ENCODE results near the gene TYSND1.

Gene TYSND1

GRCh38 chr10:70191161-70191971 lies 44.9 kb upstream of the TYSND1 start:
- Histone ChIP-seq H2AFZ (ENCODE audit: low read depth) (no peak overlapping the region), H3K4me2 (no peak overlapping the region), H4K20me1 (ENCODE audit: insufficient read depth) (no peaks in the 10 kb centered on the region), H3K36me3 (ENCODE audit: insufficient read depth) (no peaks in the 10 kb centered on the region), H3K9ac (no peak overlapping the region), H3K27ac (no peak overlapping the region), H3K79me2 (ENCODE audit: insufficient read depth, low read depth) (no peaks in the 10 kb centered on the region), H3K4me1 (ENCODE audit: low read depth, poor library complexity, severe bottlenecking) (peaks cover under 1% of the 10 kb centered on the region), H3K4me3 (IDR thresholded peaks at IDR 0.05; ENCODE audit: insufficient read depth, low read depth, low read length) (no peak overlapping the region), H3K27me3 (ENCODE audit: insufficient read depth, low read depth) (no peaks in the 10 kb centered on the region)
- TF ChIP-seq, protein P1, sequence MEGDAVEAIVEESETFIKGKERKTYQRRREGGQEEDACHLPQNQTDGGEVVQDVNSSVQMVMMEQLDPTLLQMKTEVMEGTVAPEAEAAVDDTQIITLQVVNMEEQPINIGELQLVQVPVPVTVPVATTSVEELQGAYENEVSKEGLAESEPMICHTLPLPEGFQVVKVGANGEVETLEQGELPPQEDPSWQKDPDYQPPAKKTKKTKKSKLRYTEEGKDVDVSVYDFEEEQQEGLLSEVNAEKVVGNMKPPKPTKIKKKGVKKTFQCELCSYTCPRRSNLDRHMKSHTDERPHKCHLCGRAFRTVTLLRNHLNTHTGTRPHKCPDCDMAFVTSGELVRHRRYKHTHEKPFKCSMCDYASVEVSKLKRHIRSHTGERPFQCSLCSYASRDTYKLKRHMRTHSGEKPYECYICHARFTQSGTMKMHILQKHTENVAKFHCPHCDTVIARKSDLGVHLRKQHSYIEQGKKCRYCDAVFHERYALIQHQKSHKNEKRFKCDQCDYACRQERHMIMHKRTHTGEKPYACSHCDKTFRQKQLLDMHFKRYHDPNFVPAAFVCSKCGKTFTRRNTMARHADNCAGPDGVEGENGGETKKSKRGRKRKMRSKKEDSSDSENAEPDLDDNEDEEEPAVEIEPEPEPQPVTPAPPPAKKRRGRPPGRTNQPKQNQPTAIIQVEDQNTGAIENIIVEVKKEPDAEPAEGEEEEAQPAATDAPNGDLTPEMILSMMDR (conservative IDR thresholded peaks at IDR 0.05; ENCODE audit: low read depth, low read length), result no peak

GRCh38 chr10:70190581-70190980 lies 44.1 kb upstream of the TYSND1 start:
- no peak overlapping the region for H3K4me3 ChIP-seq (IDR thresholded peaks at IDR 0.05; ENCODE audit: insufficient read depth, low read depth, low read length)
- H3K4me1 ChIP-seq (ENCODE audit: low read depth, poor library complexity, severe bottlenecking), result no peaks in the 10 kb centered on the region
- H2AFZ ChIP-seq (ENCODE audit: low read depth), result no peak overlapping the region
- H3K4me2 ChIP-seq, result no peak overlapping the region
- H3K36me3 ChIP-seq (ENCODE audit: insufficient read depth), result no peaks in the 10 kb centered on the region
- H4K20me1 ChIP-seq (ENCODE audit: insufficient read depth), result no peaks in the 10 kb centered on the region
- no peak overlapping the region for H3K27ac ChIP-seq
- no peak overlapping the region for H3K9ac ChIP-seq
- TF ChIP-seq, protein P1 (conservative IDR thresholded peaks at IDR 0.05; ENCODE audit: low read depth, low read length), result no peak
- H3K79me2 ChIP-seq (ENCODE audit: insufficient read depth, low read depth), result no peaks in the 10 kb centered on the region
- H3K27me3 ChIP-seq (ENCODE audit: insufficient read depth, low read depth), result no peaks in the 10 kb centered on the region

DNA sequence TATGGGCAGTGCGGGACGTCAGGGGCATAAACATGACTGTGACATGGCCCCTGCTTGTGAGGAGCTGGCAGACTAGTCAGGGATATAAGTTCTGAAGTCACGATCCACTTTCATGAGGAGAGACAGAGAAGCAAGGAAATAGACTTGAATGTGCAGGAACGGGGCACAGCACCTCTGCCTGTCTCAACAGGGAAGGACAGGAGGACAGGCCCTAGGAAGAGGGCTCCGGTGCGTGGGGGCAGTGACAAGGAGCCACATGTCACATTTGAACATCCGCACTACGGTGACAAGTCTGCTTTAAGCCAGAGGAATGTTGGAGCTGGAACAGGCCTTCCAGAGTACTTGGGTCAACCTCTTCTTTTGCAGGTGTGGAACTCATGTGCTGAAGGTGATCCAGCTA lies 43.6 kb upstream of the TYSND1 start:
- Histone ChIP-seq H2AFZ (ENCODE audit: low read depth) (no peak overlapping the region), H3K4me2 (no peak overlapping the region), H3K36me3 (ENCODE audit: insufficient read depth) (no peaks in the 10 kb centered on the region), H3K9ac (no peak overlapping the region), H3K27ac (no peak overlapping the region), H3K79me2 (ENCODE audit: insufficient read depth, low read depth) (no peaks in the 10 kb centered on the region), H4K20me1 (ENCODE audit: insufficient read depth) (no peaks in the 10 kb centered on the region), H3K4me3 (IDR thresholded peaks at IDR 0.05; ENCODE audit: insufficient read depth, low read depth, low read length) (no peak overlapping the region), H3K27me3 (ENCODE audit: insufficient read depth, low read depth) (no peaks in the 10 kb centered on the region), H3K4me1 (ENCODE audit: low read depth, poor library complexity, severe bottlenecking) (no peaks in the 10 kb centered on the region)
- TF ChIP-seq, protein P1 (conservative IDR thresholded peaks at IDR 0.05; ENCODE audit: low read depth, low read length), result no peak

- Histone ChIP-seq H3K36me3 (ENCODE audit: insufficient read depth) (no peaks in the 10 kb centered on the region), H3K27ac (no peak overlapping the region), H2AFZ (ENCODE audit: low read depth) (no peak overlapping the region), H3K27me3 (ENCODE audit: insufficient read depth, low read depth) (no peaks in the 10 kb centered on the region), H3K9ac (no peak overlapping the region), H3K4me3 (IDR thresholded peaks at IDR 0.05; ENCODE audit: insufficient read depth, low read depth, low read length) (no peak overlapping the region), H3K4me1 (ENCODE audit: low read depth, poor library complexity, severe bottlenecking) (no peaks in the 10 kb centered on the region), H4K20me1 (ENCODE audit: insufficient read depth) (no peaks in the 10 kb centered on the region), H3K4me2 (no peak overlapping the region), H3K79me2 (ENCODE audit: insufficient read depth, low read depth) (no peaks in the 10 kb centered on the region)
- TF ChIP-seq, protein P1 (conservative IDR thresholded peaks at IDR 0.05; ENCODE audit: low read depth, low read length), result no peak
Observed at GRCh38 chr10:70188768-70189167, 42.3 kb upstream of the TYSND1 start.
